K562 (cell line): ENCODE measurements around the gene COL15A1. TPM values are rescaled to one million over a fixed set of nuclear protein-coding genes. Genes with fewer than 3 reads are reported as not detected.

ENCODE experiments used
- ATAC-seq: fragments of 200-7000 bp; cut with Tn5 transposase; 3 replicates; pipeline ENCODE4 v1.9.1; 2020; ENCODE audit warnings: moderate library complexity
- BruUV-seq: library from RNA; stranded (reverse); fragments of 400-500 nt; replicated peaks from 2 replicates; lab custom pipeline; 2021; lab: Mats Ljungman, UMichigan
- CTCF ChIA-PET: fragments of 300-600 bp; formaldehyde crosslinking; extraction: SDS; loops from one replicate; lab custom pipeline; 2021; ENCODE audit warnings: low intra/inter-chr PET ratio; lab: Yijun Ruan, JAX
- POLR2A ChIA-PET: fragments of 300-600, 350-650 bp; sonication (Branson Sonifier 250); formaldehyde crosslinking; extraction: SDS; loops from one replicate; lab custom pipeline; 2021; ENCODE audit warnings: antibody characterized with exemption, inconsistent platforms; lab: Yijun Ruan, JAX
- DNase-seq, 4 experiments: peaks; one replicate each; pipeline versions ENCODE4 v3.0.0 to v3.0.0-alpha.2; 2011 to 2018; ENCODE audit warnings: low spot score in 3 of 4, mixed read lengths in 3 of 4; ENCODE audit errors: extremely low read depth in 1 of 4
- FAIRE-seq: peaks from 2 replicates; lab custom pipeline; 2011; peaks lifted over from hg19 to GRCh38; lab: Jason Lieb, UNC
- H2AFZ ChIP-seq: 2 replicates; pipeline ENCODE4 v1.6.0; 2011; ENCODE audit warnings: low read depth, low read length, control low read depth, inconsistent platforms
- H3K27ac ChIP-seq: fragments of 200-600 bp; 3 replicates; pipeline ENCODE4 v1.8.0; 2011; ENCODE audit warnings: low read depth, mild to moderate bottlenecking, control low read depth, inconsistent platforms, low read length, moderate library complexity, mixed read lengths; ENCODE audit errors: extremely low read depth
- H3K27me3 ChIP-seq, 2 experiments: fragments of 300-600 bp in 1 of 2; 2 replicates in 1 of 2; 3 replicates in 1 of 2; pipeline versions ENCODE4 v1.6.0 to v1.8.0; 2011; ENCODE audit warnings: inconsistent platforms in 2 of 2, low read length in 2 of 2, mild to moderate bottlenecking in 1 of 2, mixed read lengths in 1 of 2, moderate library complexity in 1 of 2; ENCODE audit not compliant: control insufficient read depth in 2 of 2, insufficient read depth in 2 of 2
- H3K36me3 ChIP-seq: fragments of 300-600 bp; 3 replicates; pipeline ENCODE4 v1.8.0; 2011; ENCODE audit warnings: mild to moderate bottlenecking, low read length, inconsistent platforms; ENCODE audit not compliant: control insufficient read depth, insufficient read depth
- H3K4me1 ChIP-seq, 2 experiments: fragments of 200-600 bp in 1 of 2; replicated peaks in 1 of 2; 2 replicates in 1 of 2; 3 replicates in 1 of 2; pipeline versions ENCODE4 v1.5.1 to v1.8.0; 2011; ENCODE audit warnings: inconsistent platforms in 2 of 2, low read length in 2 of 2, mild to moderate bottlenecking in 1 of 2, mixed read lengths in 1 of 2, moderate library complexity in 1 of 2; ENCODE audit not compliant: control insufficient read depth in 2 of 2, insufficient read depth in 2 of 2
- H3K4me2 ChIP-seq: 2 replicates; pipeline ENCODE4 v1.6.1; 2011; ENCODE audit warnings: low read length, control low read depth, inconsistent platforms, mixed read lengths; ENCODE audit not compliant: insufficient read depth
- H3K4me3 ChIP-seq: fragments of 200-600 bp; sonication (generic), shearing (Covaris generic); 2 replicates; pipeline ENCODE4 v1.5.1; 2016; ENCODE audit warnings: control low read depth, inconsistent platforms
- H3K79me2 ChIP-seq: fragments of 200-600 bp; 3 replicates; pipeline ENCODE4 v1.8.0; 2011; ENCODE audit warnings: low read length, inconsistent platforms; ENCODE audit not compliant: control insufficient read depth, insufficient read depth
- H3K9ac ChIP-seq, 2 experiments: 2 replicates each; pipeline versions ENCODE4 v1.6.0 to v1.6.1; 2011; ENCODE audit warnings: low read depth in 2 of 2, low read length in 2 of 2, control low read depth in 1 of 2, inconsistent platforms in 1 of 2, mild to moderate bottlenecking in 1 of 2, mixed read lengths in 1 of 2; ENCODE audit not compliant: insufficient read depth in 1 of 2
- H3K9me1 ChIP-seq: one replicate; pipeline ENCODE4 v1.6.0; 2011; ENCODE audit warnings: inconsistent platforms, mild to moderate bottlenecking, low read length, moderate library complexity; ENCODE audit not compliant: control insufficient read depth, insufficient read depth
- H3K9me3 ChIP-seq: replicated peaks from 2 replicates; pipeline ENCODE4 v1.5.1; 2011; ENCODE audit warnings: low read depth, low read length, inconsistent platforms; ENCODE audit not compliant: control insufficient read depth, insufficient read depth
- H4K20me1 ChIP-seq: replicated peaks from 2 replicates; pipeline ENCODE4 v1.6.1; 2011; ENCODE audit warnings: low read length, inconsistent platforms, mixed read lengths; ENCODE audit not compliant: control insufficient read depth, insufficient read depth
- BHLHE40 ChIP-seq: IDR thresholded peaks from 2 replicates; pipeline ENCODE4 v1.6.1; 2011; ENCODE audit warnings: low read length, improper control_type of control experiment
- BMI1 ChIP-seq: fragments of 150-350 bp; IDR thresholded peaks from 2 replicates; pipeline ENCODE4 v1.6.1; 2014; ENCODE audit warnings: low read length
- ESRRA ChIP-seq: fragments of 450-650 bp; IDR thresholded peaks from 2 replicates; pipeline ENCODE4 v1.6.1; 2014; ENCODE audit warnings: low read depth, mild to moderate bottlenecking, moderate library complexity, borderline replicate concordance
- FOSL1 ChIP-seq: fragments of 200-800 bp; sonication (Bioruptor generic); conservative IDR thresholded peaks from 2 replicates; pipeline ENCODE4 v1.6.1; 2016; ENCODE audit warnings: missing genetic modification characterization, missing compliant biosample characterization
- JUNB ChIP-seq: fragments of 450-650 bp; formaldehyde crosslinking; conservative IDR thresholded peaks from 2 replicates; pipeline ENCODE4 v1.4.0; 2020; ENCODE audit warnings: mild to moderate bottlenecking
- JUND ChIP-seq, 2 experiments: IDR thresholded peaks; 2 replicates in 1 of 2; 3 replicates in 1 of 2; pipeline ENCODE4 v1.6.1; 2011; ENCODE audit warnings: borderline replicate concordance in 2 of 2, low read depth in 2 of 2, low read length in 2 of 2, improper control_type of control experiment in 1 of 2, missing biosample characterization in 1 of 2, missing genetic modification characterization in 1 of 2, missing genetic modification reagents in 1 of 2
- MAFG ChIP-seq: fragments of 450-650 bp; conservative IDR thresholded peaks from 2 replicates; pipeline ENCODE4 v1.6.1; 2016; ENCODE audit warnings: missing genetic modification characterization, missing compliant biosample characterization
- MEIS2 ChIP-seq: fragments of 450-650 bp; IDR thresholded peaks from 2 replicates; pipeline ENCODE4 v1.6.1; 2014; ENCODE audit warnings: mild to moderate bottlenecking; ENCODE audit not compliant: partially characterized antibody
- NR2C2 ChIP-seq, 2 experiments: fragments of 200-800 bp in 1 of 2; sonication (Bioruptor generic) in 1 of 2; sonication (generic) in 1 of 2; formaldehyde crosslinking in 1 of 2; IDR thresholded peaks; 2 replicates each; pipeline versions ENCODE4 v1.6.1 to v1.8.0; 2016 to 2022; ENCODE audit warnings: mild to moderate bottlenecking in 1 of 2, missing compliant biosample characterization in 1 of 2, missing genetic modification characterization in 1 of 2, missing genetic modification reagents in 1 of 2
- PHB ChIP-seq: fragments of 250-450 bp; sonication (Bioruptor Pico); IDR thresholded peaks from 2 replicates; pipeline ENCODE4 v1.5.0; 2021
- ZNF146 ChIP-seq: IDR thresholded peaks from one replicate; pipeline ENCODE4 v1.6.1; 2018; ENCODE audit warnings: missing compliant biosample characterization; ENCODE audit not compliant: unreplicated experiment
- ZNF217 ChIP-seq: sonication (generic); formaldehyde crosslinking; IDR thresholded peaks from 2 replicates; pipeline ENCODE4 v1.8.0; 2022; ENCODE audit warnings: mild to moderate bottlenecking, missing genetic modification reagents
- WGBS: fragments of 100-300 bp; shearing (Covaris generic); methylation state at CpG from one replicate; pipeline ENCODE4 v1.1.6; 2016; ENCODE audit warnings: low coverage, mixed read lengths; ENCODE audit not compliant: insufficient coverage; ENCODE audit errors: missing lambda C conversion rate; 5-methylcytosine and 5-hydroxymethylcytosine counted together
- in situ Hi-C: fragments of 300-500 bp; cut with MboI; formaldehyde crosslinking; loops from 4 replicates; pipeline ENCODE4 v1.15.0; 2018; ENCODE audit warnings: inconsistent platforms, mixed read lengths
- intact Hi-C: fragments of 100-400 bp; cut with micrococcal nuclease; formaldehyde crosslinking; loops from 2 replicates; pipeline ENCODE4 v1.14.2; 2022
- polyA plus RNA-seq, 8 experiments: library from polyadenylated mRNA; depleted of rRNA in 4 of 8; stranded (reverse) in 5 of 8; unstranded in 3 of 8; fragments of >200 nt; fragmentation: Nextera tagmentation in 2 of 8; fragmentation: Illumina TruSeq in 1 of 8; extraction: Ambion mirVana in 2 of 8; extraction: Trizol in 1 of 8; gene quantifications; 2 replicates each; pipeline versions ENCODE4 v1.2.1 to v1.2.3, GENCODE V29; 2011 to 2014; ENCODE audit warnings: inconsistent platforms in 1 of 8, missing spikeins in 1 of 8
- total RNA-seq, 7 experiments: library from RNA; depleted of rRNA in 6 of 7; stranded (reverse); fragments of >200 nt in 6 of 7; fragmentation: Illumina TruSeq in 2 of 7; extraction: Trizol in 2 of 7; gene quantifications; 2 replicates each; pipeline versions ENCODE4 v1.2.1 to v1.2.3, GENCODE V29; 2011 to 2021; ENCODE audit warnings: low replicate concordance in 1 of 7
- TF ChIP-seq, protein P1 (sequence below): fragments of 450-650 bp; IDR thresholded peaks from 2 replicates; pipeline ENCODE4 v1.6.1; 2016
- TF ChIP-seq, protein P2 (sequence below): sonication (generic); formaldehyde crosslinking; IDR thresholded peaks from 2 replicates; pipeline ENCODE4 v1.9.0; 2022; ENCODE audit warnings: mild to moderate bottlenecking, missing genetic modification reagents

COL15A1 gene
- total and polyA plus RNA-seq, 9 of the 15 experiments (the other 6 are each of a cell fraction or from before 2014, with no cell fraction given): 0.46 to 5.1 (median 2.6) TPM

DNA sequence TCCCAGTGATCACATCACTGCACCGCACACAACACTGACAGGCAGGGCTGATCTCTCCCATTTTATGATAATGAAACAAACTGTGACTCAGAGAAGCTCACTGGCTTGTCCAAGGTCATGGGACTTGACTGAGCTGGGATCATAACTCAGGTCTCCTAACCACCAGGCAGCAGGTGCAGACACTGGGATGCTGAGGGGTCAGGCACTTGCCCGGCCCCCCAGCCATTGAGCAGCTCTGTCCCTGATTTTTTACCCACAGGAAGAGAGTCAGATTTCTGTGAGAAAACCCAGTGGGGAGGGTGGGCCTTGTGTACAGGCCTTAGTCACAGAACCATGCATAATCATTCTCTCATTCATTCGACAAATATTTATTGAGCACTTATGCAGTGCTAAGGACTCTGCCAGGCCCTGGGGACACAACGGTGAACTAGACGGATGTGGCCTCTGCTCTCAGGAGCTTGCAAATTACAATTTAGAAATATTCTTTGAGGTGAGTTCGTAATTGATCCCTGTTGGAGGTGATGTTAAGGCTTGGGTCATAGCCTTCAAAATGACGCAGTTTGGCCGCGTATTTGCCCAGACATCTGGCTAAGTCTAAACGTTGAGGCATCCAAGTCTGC is 106.7 kb downstream of the COL15A1 start:
- H3K27me3 ChIP-seq: no peaks in the 10 kb centered on the region
- intact Hi-C loops: no loop called here
- in situ Hi-C loops: no loop called here
- no TSS peak for BruUV-seq
- peak; percentile 59 for FAIRE-seq
- H3K9ac ChIP-seq: no peak overlapping the region
- ATAC-seq: peak; percentile 47
- H4K20me1 ChIP-seq: no peaks in the 10 kb centered on the region
- POLR2A ChIA-PET: interaction anchor here (1.2 to 3.7 kb wide), 2 partner anchors 11 to 24 kb away, joined by 3 to 20 read pairs; no protein-coding TSS in a partner anchor
- no peak overlapping the region for H3K27ac ChIP-seq
- no peaks in the 10 kb centered on the region for H3K79me2 ChIP-seq
- no peak overlapping the region for H2AFZ ChIP-seq
- DNase-seq: peak in 2 of 4 experiments; percentile 38
- WGBS: 63% methylated on average over 10 of the region's 10 CpGs
- CTCF ChIA-PET: no interaction called here
- H3K36me3 ChIP-seq: no peaks in the 10 kb centered on the region
- peaks cover 17 to 41% of the 10 kb centered on the region in 2 experiments for H3K4me1 ChIP-seq
- no peaks in the 10 kb centered on the region for H3K9me1 ChIP-seq
- H3K4me2 ChIP-seq: no peak overlapping the region
- no peaks in the 10 kb centered on the region for H3K9me3 ChIP-seq
- no peak overlapping the region for H3K4me3 ChIP-seq
- no peak for TF ChIP-seq PHB
- no peak for TF ChIP-seq JUNB
- peak; percentile 34; the same call in 1 of the 2 replicates for TF ChIP-seq JUND (IDR thresholded peaks at IDR 0.05; ENCODE audit: borderline replicate concordance, low read depth, low read length)
- TF ChIP-seq JUND (tag; IDR thresholded peaks at IDR 0.05; ENCODE audit: borderline replicate concordance, low read depth, low read length): peak; percentile 18; the same call in 1 of the 3 replicates
- TF ChIP-seq MAFG (tag): no peak
- TF ChIP-seq NR2C2 (CRISPR knock-in tag; IDR thresholded peaks at IDR 0.05): no peak
- TF ChIP-seq NR2C2 (tag; IDR thresholded peaks at IDR 0.05): 0 out of 2 replicates have a peak, but pooled peaks have one; percentile 47
- TF ChIP-seq ESRRA: peak; percentile 27; the same call in 1 of the 2 replicates
- TF ChIP-seq ZNF146 (CRISPR knock-in tag): no peak
- TF ChIP-seq, protein P1, sequence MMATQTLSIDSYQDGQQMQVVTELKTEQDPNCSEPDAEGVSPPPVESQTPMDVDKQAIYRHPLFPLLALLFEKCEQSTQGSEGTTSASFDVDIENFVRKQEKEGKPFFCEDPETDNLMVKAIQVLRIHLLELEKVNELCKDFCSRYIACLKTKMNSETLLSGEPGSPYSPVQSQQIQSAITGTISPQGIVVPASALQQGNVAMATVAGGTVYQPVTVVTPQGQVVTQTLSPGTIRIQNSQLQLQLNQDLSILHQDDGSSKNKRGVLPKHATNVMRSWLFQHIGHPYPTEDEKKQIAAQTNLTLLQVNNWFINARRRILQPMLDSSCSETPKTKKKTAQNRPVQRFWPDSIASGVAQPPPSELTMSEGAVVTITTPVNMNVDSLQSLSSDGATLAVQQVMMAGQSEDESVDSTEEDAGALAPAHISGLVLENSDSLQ: peak; percentile 55
- no peak for TF ChIP-seq ZNF217 (CRISPR knock-in tag)
- TF ChIP-seq, protein P2, sequence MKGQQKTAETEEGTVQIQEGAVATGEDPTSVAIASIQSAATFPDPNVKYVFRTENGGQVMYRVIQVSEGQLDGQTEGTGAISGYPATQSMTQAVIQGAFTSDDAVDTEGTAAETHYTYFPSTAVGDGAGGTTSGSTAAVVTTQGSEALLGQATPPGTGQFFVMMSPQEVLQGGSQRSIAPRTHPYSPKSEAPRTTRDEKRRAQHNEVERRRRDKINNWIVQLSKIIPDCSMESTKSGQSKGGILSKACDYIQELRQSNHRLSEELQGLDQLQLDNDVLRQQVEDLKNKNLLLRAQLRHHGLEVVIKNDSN (CRISPR knock-in tag): 0 out of 2 replicates have a peak, but pooled peaks have one; percentile 5
- peak; percentile 75 for TF ChIP-seq FOSL1 (tag)
- TF ChIP-seq BMI1: no peak
- peak; percentile 42 for TF ChIP-seq MEIS2
- 0 out of 2 replicates have a peak, but pooled peaks have one; percentile 10 for TF ChIP-seq BHLHE40
